Raji (cell line): ENCODE results near the gene ASAH2.

Experiments used
- POLR2A ChIP-seq: IDR thresholded peaks from 2 replicates; pipeline ENCODE4 v1.6.1; 2011; ENCODE audit warnings: low read depth, low read length, control low read depth; ENCODE audit not compliant: insufficient read depth

Gene ASAH2

GRCh38 chr10:50222199-50222598 lies 29.1 kb downstream of the ASAH2 start:
- TF ChIP-seq POLR2A: no peak

- TF ChIP-seq POLR2A: no peak
These were observed 29.8 kb downstream of the ASAH2 start for GRCh38 chr10:50221470-50221869.

- TF ChIP-seq POLR2A: no peak
These were observed 31.7 kb downstream of the ASAH2 start for GRCh38 chr10:50219646-50220045.

- no peak for TF ChIP-seq POLR2A
These were observed 32.1 kb downstream of the ASAH2 start for GRCh38 chr10:50219200-50219599.

DNA sequence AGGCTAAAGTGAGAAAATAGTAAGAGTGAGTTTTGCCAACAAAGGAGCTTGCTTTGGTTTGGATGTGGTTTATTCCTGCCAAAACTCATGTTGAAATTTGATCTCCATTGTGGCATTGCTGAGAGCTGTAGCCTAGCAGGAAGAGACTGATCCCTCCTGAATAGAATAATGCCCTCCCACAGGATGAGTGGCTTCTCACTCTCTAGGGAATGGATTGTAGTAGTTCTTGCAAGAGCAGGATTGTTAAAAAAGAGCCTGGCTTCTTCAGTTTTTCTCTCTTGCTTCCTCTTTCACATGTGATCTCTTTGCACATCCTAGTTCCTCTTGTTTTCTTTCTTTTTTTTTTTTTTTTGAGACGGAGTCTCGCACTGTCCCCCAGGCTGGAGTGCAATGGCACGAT lies 34.4 kb downstream of the ASAH2 start:
- TF ChIP-seq POLR2A: no peak

- TF ChIP-seq POLR2A: no peak
These were observed 34.9 kb downstream of the ASAH2 start for GRCh38 chr10:50216418-50216817.

DNA sequence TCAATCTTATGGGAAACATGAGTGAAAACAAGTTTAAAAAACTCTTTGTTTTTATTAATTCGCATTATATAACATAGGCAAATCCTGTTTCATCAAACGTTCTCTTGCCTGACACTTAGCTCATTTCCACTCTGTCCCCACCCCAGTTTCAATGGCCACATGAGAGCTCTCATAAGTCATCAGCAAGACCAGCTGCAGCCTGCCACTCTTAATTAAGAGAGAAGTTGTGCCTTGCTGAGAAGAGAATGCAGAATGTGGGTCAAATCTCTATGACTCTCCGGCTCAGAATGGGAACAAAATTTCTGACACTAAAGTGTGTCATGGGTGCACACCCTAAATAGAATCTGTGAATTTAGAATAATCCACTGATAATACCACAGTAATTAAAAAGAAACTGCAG lies 39.6 kb downstream of the ASAH2 start:
- no peak for TF ChIP-seq POLR2A

- no peak for TF ChIP-seq POLR2A
These were observed 40.4 kb downstream of the ASAH2 start for GRCh38 chr10:50210876-50211275.
